Measurements from ENCODE around the gene CBARP. TPM values are rescaled to one million over a fixed set of nuclear protein-coding genes. Genes with fewer than 3 reads are reported as not detected.

The CBARP gene
- total RNA-seq, 1 experiment from 2014 or later: 23.4 TPM

DNA sequence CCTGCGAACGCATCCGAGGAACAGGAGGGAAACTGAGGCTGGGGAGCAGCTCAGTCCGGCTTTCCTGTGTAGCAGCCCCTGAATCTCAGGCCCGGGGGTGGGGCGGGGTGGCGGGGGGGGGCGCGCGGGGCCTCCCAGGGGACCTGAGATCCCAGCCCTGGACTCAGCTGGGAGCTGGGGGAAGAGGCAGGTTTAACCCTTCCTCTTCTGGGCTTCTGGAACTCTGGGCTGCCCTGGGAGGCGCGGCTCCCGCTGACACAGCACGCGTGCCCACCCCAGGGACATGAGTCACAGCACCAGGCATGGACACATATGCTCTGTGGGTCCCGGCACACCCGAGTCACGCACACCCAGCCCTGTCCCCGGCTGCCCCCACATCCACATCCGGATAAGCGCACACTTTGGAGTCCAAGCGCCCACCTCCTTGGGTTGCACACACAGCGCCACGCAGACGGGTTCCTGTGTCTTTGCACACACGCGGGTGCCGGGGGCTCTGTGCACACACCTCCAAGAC lies 27.9 kb upstream of the CBARP start (continued):
- TF ChIP-seq, protein P1, sequence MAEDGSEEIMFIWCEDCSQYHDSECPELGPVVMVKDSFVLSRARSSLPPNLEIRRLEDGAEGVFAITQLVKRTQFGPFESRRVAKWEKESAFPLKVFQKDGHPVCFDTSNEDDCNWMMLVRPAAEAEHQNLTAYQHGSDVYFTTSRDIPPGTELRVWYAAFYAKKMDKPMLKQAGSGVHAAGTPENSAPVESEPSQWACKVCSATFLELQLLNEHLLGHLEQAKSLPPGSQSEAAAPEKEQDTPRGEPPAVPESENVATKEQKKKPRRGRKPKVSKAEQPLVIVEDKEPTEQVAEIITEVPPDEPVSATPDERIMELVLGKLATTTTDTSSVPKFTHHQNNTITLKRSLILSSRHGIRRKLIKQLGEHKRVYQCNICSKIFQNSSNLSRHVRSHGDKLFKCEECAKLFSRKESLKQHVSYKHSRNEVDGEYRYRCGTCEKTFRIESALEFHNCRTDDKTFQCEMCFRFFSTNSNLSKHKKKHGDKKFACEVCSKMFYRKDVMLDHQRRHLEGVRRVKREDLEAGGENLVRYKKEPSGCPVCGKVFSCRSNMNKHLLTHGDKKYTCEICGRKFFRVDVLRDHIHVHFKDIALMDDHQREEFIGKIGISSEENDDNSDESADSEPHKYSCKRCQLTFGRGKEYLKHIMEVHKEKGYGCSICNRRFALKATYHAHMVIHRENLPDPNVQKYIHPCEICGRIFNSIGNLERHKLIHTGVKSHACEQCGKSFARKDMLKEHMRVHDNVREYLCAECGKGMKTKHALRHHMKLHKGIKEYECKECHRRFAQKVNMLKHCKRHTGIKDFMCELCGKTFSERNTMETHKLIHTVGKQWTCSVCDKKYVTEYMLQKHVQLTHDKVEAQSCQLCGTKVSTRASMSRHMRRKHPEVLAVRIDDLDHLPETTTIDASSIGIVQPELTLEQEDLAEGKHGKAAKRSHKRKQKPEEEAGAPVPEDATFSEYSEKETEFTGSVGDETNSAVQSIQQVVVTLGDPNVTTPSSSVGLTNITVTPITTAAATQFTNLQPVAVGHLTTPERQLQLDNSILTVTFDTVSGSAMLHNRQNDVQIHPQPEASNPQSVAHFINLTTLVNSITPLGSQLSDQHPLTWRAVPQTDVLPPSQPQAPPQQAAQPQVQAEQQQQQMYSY (CRISPR knock-in tag; IDR thresholded peaks at IDR 0.05): no peak
- TF ChIP-seq, protein P2, sequence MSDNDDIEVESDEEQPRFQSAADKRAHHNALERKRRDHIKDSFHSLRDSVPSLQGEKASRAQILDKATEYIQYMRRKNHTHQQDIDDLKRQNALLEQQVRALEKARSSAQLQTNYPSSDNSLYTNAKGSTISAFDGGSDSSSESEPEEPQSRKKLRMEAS (CRISPR knock-in tag; IDR thresholded peaks at IDR 0.05): no peak
- TF ChIP-seq, protein P3, sequence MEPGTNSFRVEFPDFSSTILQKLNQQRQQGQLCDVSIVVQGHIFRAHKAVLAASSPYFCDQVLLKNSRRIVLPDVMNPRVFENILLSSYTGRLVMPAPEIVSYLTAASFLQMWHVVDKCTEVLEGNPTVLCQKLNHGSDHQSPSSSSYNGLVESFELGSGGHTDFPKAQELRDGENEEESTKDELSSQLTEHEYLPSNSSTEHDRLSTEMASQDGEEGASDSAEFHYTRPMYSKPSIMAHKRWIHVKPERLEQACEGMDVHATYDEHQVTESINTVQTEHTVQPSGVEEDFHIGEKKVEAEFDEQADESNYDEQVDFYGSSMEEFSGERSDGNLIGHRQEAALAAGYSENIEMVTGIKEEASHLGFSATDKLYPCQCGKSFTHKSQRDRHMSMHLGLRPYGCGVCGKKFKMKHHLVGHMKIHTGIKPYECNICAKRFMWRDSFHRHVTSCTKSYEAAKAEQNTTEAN (CRISPR knock-in tag; IDR thresholded peaks at IDR 0.05): no peak
- TF ChIP-seq, protein P4, sequence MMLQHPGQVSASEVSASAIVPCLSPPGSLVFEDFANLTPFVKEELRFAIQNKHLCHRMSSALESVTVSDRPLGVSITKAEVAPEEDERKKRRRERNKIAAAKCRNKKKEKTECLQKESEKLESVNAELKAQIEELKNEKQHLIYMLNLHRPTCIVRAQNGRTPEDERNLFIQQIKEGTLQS (CRISPR knock-in tag; conservative IDR thresholded peaks at IDR 0.05): no peak
- TF ChIP-seq ATF1 (CRISPR knock-in tag; IDR thresholded peaks at IDR 0.05): 0 out of 2 replicates have a peak, but pooled peaks have one; percentile 43
- TF ChIP-seq, protein P5, sequence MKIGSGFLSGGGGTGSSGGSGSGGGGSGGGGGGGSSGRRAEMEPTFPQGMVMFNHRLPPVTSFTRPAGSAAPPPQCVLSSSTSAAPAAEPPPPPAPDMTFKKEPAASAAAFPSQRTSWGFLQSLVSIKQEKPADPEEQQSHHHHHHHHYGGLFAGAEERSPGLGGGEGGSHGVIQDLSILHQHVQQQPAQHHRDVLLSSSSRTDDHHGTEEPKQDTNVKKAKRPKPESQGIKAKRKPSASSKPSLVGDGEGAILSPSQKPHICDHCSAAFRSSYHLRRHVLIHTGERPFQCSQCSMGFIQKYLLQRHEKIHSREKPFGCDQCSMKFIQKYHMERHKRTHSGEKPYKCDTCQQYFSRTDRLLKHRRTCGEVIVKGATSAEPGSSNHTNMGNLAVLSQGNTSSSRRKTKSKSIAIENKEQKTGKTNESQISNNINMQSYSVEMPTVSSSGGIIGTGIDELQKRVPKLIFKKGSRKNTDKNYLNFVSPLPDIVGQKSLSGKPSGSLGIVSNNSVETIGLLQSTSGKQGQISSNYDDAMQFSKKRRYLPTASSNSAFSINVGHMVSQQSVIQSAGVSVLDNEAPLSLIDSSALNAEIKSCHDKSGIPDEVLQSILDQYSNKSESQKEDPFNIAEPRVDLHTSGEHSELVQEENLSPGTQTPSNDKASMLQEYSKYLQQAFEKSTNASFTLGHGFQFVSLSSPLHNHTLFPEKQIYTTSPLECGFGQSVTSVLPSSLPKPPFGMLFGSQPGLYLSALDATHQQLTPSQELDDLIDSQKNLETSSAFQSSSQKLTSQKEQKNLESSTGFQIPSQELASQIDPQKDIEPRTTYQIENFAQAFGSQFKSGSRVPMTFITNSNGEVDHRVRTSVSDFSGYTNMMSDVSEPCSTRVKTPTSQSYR (CRISPR knock-in tag; IDR thresholded peaks at IDR 0.05): 0 out of 2 replicates have a peak, but pooled peaks have one; percentile 15
- no peak for TF ChIP-seq SMAD3 (CRISPR knock-in tag; IDR thresholded peaks at IDR 0.05; ENCODE audit: borderline replicate concordance)
- TF ChIP-seq, protein P6, sequence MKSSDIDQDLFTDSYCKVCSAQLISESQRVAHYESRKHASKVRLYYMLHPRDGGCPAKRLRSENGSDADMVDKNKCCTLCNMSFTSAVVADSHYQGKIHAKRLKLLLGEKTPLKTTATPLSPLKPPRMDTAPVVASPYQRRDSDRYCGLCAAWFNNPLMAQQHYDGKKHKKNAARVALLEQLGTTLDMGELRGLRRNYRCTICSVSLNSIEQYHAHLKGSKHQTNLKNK (CRISPR knock-in tag; IDR thresholded peaks at IDR 0.05): no peak
- TF ChIP-seq, protein P7, sequence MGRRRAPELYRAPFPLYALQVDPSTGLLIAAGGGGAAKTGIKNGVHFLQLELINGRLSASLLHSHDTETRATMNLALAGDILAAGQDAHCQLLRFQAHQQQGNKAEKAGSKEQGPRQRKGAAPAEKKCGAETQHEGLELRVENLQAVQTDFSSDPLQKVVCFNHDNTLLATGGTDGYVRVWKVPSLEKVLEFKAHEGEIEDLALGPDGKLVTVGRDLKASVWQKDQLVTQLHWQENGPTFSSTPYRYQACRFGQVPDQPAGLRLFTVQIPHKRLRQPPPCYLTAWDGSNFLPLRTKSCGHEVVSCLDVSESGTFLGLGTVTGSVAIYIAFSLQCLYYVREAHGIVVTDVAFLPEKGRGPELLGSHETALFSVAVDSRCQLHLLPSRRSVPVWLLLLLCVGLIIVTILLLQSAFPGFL (CRISPR knock-in tag; IDR thresholded peaks at IDR 0.05; ENCODE audit: borderline replicate concordance): no peak
- TF ChIP-seq NR2C2 (CRISPR knock-in tag; IDR thresholded peaks at IDR 0.05): no peak
- no peak for TF ChIP-seq CBFB (CRISPR knock-in tag; IDR thresholded peaks at IDR 0.05; ENCODE audit: low read depth)

DNA sequence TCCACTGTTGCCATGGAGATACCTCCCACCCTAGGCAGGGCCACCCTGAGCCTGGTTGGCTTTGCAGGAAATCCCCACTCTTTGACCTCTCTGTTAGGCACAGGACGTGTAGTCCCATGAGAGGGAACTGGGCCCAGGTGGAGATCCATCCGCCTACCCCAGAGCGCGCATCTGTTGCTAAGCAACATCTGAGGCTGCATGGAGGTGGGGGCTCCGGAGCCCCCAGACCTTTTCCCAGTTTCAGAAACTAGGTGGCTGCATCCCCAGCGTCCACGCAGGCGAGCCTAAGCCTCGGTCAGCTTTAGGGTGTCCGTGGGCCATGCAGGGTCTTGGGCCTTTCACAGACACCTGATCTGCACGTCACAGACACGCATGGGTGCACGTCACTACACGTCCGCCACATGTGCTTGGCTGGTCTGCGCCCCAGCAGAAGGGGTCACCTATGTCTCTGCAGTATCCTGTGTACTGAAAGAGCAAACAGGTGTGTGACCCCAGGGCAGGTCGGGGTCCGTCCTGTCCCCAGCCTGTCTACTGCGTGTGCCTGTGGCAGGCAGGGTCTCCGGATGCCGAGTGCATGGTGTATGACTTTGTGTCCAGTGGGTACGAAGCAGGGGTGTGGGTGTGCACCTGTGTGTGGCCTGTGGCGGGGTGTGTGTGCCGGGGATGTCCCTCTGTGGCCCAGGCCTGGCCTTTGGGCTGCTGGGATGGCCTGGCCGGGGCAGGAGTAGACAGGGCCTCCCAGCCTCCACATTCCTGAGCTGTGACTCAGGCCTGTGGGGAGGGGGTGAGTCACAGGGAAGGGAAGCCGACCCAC lies 27.2 kb upstream of the CBARP start:
- Mint-ChIP-seq H3K36me3 (peaks cover 3% of the 10 kb centered on the region), H3K9me3 (no peaks in the 10 kb centered on the region), H3K27ac (peak overlapping the region; percentile 90), H3K27me3 (ENCODE audit: low read depth) (peaks cover 7% of the 10 kb centered on the region), H3K4me1 (peaks cover 51% of the 10 kb centered on the region), H3K4me3 (peak overlapping the region; percentile 62)
- CTCF ChIA-PET: interaction anchor here (1.4 to 15.6 kb wide), 7 partner anchors 15 to 226 kb away, joined by 5 to 648 read pairs (median 8); partner anchors contain the start of genes ATP5F1D and REEP6
- DNase-seq (ENCODE audit: low spot score): peak; percentile 77
- POLR2A ChIA-PET: interaction anchor here (0.5 to 2.3 kb wide), 3 partner anchors 20 to 444 kb away, joined by 3 to 37 read pairs (median 3); no protein-coding TSS in a partner anchor
- no peak for ATAC-seq
- no peak for TF ChIP-seq ZNF263 (CRISPR knock-in tag; IDR thresholded peaks at IDR 0.05; ENCODE audit: low read depth)
- TF ChIP-seq GTF2I (CRISPR knock-in tag; conservative IDR thresholded peaks at IDR 0.05): 0 out of 2 replicates have a peak, but pooled peaks have one; percentile 42
- peak; percentile 92; the same call in 1 of the 2 replicates for TF ChIP-seq JUN (CRISPR knock-in tag; IDR thresholded peaks at IDR 0.05)
- TF ChIP-seq ELF4 (CRISPR knock-in tag; IDR thresholded peaks at IDR 0.05; ENCODE audit: low read depth): no peak
- TF ChIP-seq GABPB1 (CRISPR knock-in tag; IDR thresholded peaks at IDR 0.05): peak; percentile 49; the same call in 1 of the 2 replicates
- TF ChIP-seq, protein P8, sequence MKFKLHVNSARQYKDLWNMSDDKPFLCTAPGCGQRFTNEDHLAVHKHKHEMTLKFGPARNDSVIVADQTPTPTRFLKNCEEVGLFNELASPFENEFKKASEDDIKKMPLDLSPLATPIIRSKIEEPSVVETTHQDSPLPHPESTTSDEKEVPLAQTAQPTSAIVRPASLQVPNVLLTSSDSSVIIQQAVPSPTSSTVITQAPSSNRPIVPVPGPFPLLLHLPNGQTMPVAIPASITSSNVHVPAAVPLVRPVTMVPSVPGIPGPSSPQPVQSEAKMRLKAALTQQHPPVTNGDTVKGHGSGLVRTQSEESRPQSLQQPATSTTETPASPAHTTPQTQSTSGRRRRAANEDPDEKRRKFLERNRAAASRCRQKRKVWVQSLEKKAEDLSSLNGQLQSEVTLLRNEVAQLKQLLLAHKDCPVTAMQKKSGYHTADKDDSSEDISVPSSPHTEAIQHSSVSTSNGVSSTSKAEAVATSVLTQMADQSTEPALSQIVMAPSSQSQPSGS (CRISPR knock-in tag; IDR thresholded peaks at IDR 0.05; ENCODE audit: borderline replicate concordance, low read depth): no peak
- TF ChIP-seq, protein P9, sequence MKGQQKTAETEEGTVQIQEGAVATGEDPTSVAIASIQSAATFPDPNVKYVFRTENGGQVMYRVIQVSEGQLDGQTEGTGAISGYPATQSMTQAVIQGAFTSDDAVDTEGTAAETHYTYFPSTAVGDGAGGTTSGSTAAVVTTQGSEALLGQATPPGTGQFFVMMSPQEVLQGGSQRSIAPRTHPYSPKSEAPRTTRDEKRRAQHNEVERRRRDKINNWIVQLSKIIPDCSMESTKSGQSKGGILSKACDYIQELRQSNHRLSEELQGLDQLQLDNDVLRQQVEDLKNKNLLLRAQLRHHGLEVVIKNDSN (CRISPR knock-in tag; IDR thresholded peaks at IDR 0.05): no peak
- TF ChIP-seq TCF7 (CRISPR knock-in tag; IDR thresholded peaks at IDR 0.05; ENCODE audit: low read depth): no peak
- no peak for TF ChIP-seq HMGA2 (CRISPR knock-in tag; IDR thresholded peaks at IDR 0.05)
- TF ChIP-seq TEAD4 (CRISPR knock-in tag; IDR thresholded peaks at IDR 0.05): peak; percentile 81; the same call in 1 of the 2 replicates
- TF ChIP-seq CREM (CRISPR knock-in tag; IDR thresholded peaks at IDR 0.05): no peak
